ENCODE measurements around the gene KLF8. TPM values are rescaled to one million over a fixed set of nuclear protein-coding genes. Genes with fewer than 3 reads are reported as not detected.

KLF8 gene
- total and polyA plus RNA-seq, 9 of the 15 experiments (the other 6 are each of a cell fraction or from before 2014, with no cell fraction given), result 0.01 to 0.10 (median 0.04) TPM; not detected in 3

GRCh38 chrX:56313308-56313707 lies 81.2 kb downstream of the KLF8 start:
- in situ Hi-C loops (cut with MboI), result no loop called here
- BruUV-seq (replicated peaks), result no TSS peak
- no peaks in the 10 kb centered on the region for H4K20me1 ChIP-seq (replicated peaks; ENCODE audit: control insufficient read depth, insufficient read depth, low read length)
- intact Hi-C loops (cut with micrococcal nuclease), result no loop called here
- no peaks in the 10 kb centered on the region for H3K36me3 ChIP-seq (ENCODE audit: control insufficient read depth, insufficient read depth, low read length)
- POLR2A ChIA-PET, result no interaction called here
- CTCF ChIA-PET (ENCODE audit: low intra/inter-chr PET ratio), result no interaction called here
- H3K4me2 ChIP-seq (ENCODE audit: insufficient read depth, low read length), result no peak overlapping the region
- ATAC-seq (no peak), FAIRE-seq (no peak), DNase-seq (ENCODE audit: extremely low read depth in 1 of 4, low spot score in 3 of 4) (no peak)
- H3K4me3 ChIP-seq, result no peak overlapping the region
- no peaks in the 10 kb centered on the region for H3K9me1 ChIP-seq (ENCODE audit: control insufficient read depth, insufficient read depth, low read length)
- H2AFZ ChIP-seq (ENCODE audit: low read depth, low read length), result no peak overlapping the region
- no peaks in the 10 kb centered on the region for H3K4me1 ChIP-seq (replicated peaks in 1 of 2; ENCODE audit: control insufficient read depth in 2 of 2, insufficient read depth in 2 of 2, low read length in 2 of 2)
- no peaks in the 10 kb centered on the region for H3K9me3 ChIP-seq (replicated peaks; ENCODE audit: control insufficient read depth, insufficient read depth, low read depth, low read length)
- no peaks in the 10 kb centered on the region for H3K27me3 ChIP-seq (ENCODE audit: control insufficient read depth in 2 of 2, insufficient read depth in 2 of 2, low read length in 2 of 2)
- no peaks in the 10 kb centered on the region for H3K79me2 ChIP-seq (ENCODE audit: control insufficient read depth, insufficient read depth, low read length)
- no peak overlapping the region for H3K9ac ChIP-seq (ENCODE audit: insufficient read depth in 1 of 2, low read depth in 2 of 2, low read length in 2 of 2)
- H3K27ac ChIP-seq (ENCODE audit: extremely low read depth, low read depth, low read length), result no peak overlapping the region
- WGBS (ENCODE audit: insufficient coverage, low coverage, missing lambda C conversion rate), result 0% methylated on average over 3 of the region's 3 CpGs
- TF ChIP-seq NEUROD1 (IDR thresholded peaks at IDR 0.05; ENCODE audit: borderline replicate concordance, low read depth, low read length, partially characterized antibody), result no peak
- no peak for TF ChIP-seq ZBED1 (IDR thresholded peaks at IDR 0.05)
- TF ChIP-seq THRA (IDR thresholded peaks at IDR 0.05), result no peak
- no peak for TF ChIP-seq EP300 (IDR thresholded peaks at IDR 0.05; ENCODE audit: low read length)
- no peak for TF ChIP-seq FUS (optimal IDR thresholded peaks at IDR 0.05; ENCODE audit: low read depth, low read length)
- TF ChIP-seq, protein P1, sequence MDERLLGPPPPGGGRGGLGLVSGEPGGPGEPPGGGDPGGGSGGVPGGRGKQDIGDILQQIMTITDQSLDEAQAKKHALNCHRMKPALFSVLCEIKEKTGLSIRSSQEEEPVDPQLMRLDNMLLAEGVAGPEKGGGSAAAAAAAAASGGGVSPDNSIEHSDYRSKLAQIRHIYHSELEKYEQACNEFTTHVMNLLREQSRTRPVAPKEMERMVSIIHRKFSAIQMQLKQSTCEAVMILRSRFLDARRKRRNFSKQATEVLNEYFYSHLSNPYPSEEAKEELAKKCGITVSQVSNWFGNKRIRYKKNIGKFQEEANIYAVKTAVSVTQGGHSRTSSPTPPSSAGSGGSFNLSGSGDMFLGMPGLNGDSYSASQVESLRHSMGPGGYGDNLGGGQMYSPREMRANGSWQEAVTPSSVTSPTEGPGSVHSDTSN (CRISPR knock-in tag; IDR thresholded peaks at IDR 0.05; ENCODE audit: low read depth), result no peak
- TF ChIP-seq, protein P1 (tag; conservative IDR thresholded peaks at IDR 0.05; ENCODE audit: low read depth), result no peak
- no peak for TF ChIP-seq SREBF2 (CRISPR knock-in tag; IDR thresholded peaks at IDR 0.05)
- TF ChIP-seq CBFA2T3 (IDR thresholded peaks at IDR 0.05), result no peak
- TF ChIP-seq, protein P2, sequence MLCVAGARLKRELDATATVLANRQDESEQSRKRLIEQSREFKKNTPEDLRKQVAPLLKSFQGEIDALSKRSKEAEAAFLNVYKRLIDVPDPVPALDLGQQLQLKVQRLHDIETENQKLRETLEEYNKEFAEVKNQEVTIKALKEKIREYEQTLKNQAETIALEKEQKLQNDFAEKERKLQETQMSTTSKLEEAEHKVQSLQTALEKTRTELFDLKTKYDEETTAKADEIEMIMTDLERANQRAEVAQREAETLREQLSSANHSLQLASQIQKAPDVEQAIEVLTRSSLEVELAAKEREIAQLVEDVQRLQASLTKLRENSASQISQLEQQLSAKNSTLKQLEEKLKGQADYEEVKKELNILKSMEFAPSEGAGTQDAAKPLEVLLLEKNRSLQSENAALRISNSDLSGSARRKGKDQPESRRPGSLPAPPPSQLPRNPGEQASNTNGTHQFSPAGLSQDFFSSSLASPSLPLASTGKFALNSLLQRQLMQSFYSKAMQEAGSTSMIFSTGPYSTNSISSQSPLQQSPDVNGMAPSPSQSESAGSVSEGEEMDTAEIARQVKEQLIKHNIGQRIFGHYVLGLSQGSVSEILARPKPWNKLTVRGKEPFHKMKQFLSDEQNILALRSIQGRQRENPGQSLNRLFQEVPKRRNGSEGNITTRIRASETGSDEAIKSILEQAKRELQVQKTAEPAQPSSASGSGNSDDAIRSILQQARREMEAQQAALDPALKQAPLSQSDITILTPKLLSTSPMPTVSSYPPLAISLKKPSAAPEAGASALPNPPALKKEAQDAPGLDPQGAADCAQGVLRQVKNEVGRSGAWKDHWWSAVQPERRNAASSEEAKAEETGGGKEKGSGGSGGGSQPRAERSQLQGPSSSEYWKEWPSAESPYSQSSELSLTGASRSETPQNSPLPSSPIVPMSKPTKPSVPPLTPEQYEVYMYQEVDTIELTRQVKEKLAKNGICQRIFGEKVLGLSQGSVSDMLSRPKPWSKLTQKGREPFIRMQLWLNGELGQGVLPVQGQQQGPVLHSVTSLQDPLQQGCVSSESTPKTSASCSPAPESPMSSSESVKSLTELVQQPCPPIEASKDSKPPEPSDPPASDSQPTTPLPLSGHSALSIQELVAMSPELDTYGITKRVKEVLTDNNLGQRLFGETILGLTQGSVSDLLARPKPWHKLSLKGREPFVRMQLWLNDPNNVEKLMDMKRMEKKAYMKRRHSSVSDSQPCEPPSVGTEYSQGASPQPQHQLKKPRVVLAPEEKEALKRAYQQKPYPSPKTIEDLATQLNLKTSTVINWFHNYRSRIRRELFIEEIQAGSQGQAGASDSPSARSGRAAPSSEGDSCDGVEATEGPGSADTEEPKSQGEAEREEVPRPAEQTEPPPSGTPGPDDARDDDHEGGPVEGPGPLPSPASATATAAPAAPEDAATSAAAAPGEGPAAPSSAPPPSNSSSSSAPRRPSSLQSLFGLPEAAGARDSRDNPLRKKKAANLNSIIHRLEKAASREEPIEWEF (CRISPR knock-in tag; IDR thresholded peaks at IDR 0.05), result no peak
- no peak for TF ChIP-seq ZNF280B (CRISPR knock-in tag; IDR thresholded peaks at IDR 0.05)
